Measurements from ENCODE around the gene ABCC3. TPM values are rescaled to one million over a fixed set of nuclear protein-coding genes. Genes with fewer than 3 reads are reported as not detected.

Gene ABCC3
- polyA plus RNA-seq (2012; ENCODE audit: insufficient read depth, insufficient read length, low read depth): 2.9 TPM

DNA sequence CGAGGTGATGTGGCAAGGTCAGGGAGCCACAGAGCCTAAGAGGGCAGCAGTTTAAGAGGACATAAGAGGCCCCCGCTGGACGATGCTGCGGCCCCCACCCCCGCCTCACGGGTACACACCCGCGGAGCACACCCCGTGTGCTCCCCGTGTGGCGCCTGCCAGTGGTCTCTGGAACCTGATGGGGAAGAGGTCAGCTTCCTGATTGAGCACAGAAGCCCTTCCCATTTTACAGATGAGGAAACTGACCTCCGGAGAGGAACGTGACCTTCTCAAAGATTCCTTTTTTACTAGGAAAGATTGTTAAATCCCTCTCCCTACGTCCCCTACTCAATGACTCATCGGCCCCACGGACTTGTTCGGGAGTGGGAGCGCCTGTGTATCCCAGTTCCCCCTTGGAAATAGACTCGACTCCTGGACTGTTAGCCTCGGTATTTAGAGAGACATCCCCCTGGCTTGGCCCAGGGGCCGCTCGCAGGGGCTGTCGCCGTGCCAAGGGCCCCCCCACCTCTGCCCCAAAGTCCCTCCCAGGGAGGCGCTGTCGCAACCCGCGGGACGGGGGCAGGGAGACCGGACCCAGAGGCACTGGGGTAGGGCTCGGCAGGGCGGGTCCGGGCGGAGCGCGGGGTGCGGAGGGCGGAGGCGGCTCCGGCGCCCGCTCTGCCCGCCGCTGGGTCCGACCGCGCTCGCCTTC lies at the start of gene ABCC3:
TSS of gene ABCC3 (plus strand) at position 658 of the 691 bp plus-strand sequence. CDS start 56 bp downstream, outside the sequence.
- H3K36me3 ChIP-seq: no peaks in the 10 kb centered on the region
- peak; percentile 34 for DNase-seq
- H3K4me3 ChIP-seq (ENCODE audit: low read depth, low read length): peak within 1 kb of the TSS; percentile 46
- peaks cover 14% of the 10 kb centered on the region for H3K27me3 ChIP-seq
- TF ChIP-seq, protein P1, sequence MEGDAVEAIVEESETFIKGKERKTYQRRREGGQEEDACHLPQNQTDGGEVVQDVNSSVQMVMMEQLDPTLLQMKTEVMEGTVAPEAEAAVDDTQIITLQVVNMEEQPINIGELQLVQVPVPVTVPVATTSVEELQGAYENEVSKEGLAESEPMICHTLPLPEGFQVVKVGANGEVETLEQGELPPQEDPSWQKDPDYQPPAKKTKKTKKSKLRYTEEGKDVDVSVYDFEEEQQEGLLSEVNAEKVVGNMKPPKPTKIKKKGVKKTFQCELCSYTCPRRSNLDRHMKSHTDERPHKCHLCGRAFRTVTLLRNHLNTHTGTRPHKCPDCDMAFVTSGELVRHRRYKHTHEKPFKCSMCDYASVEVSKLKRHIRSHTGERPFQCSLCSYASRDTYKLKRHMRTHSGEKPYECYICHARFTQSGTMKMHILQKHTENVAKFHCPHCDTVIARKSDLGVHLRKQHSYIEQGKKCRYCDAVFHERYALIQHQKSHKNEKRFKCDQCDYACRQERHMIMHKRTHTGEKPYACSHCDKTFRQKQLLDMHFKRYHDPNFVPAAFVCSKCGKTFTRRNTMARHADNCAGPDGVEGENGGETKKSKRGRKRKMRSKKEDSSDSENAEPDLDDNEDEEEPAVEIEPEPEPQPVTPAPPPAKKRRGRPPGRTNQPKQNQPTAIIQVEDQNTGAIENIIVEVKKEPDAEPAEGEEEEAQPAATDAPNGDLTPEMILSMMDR (IDR thresholded peaks at IDR 0.05; ENCODE audit: low read depth, low read length): no peak
- H3K9me3 ChIP-seq: no peaks in the 10 kb centered on the region
- H3K4me1 ChIP-seq: peaks cover 22% of the 10 kb centered on the region

DNA sequence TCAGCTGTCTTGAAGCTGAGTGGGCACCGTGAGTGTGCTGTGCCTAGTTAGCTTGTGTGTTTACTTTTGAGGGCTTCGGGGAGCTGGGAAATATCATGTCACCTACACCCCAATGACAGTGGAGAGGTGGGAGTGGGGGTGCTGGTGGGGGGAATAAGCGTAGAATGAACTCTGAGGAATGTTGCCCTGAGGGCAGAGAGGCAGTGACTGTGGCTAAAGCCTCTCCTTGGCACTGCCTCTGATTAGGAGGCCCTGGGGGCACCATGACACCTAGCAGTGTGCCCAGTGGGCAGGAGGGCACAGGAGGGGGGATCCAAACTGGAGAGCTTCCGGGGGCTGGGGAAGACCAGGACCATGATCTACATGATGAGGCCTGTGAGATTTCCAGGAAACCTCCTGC lies 49.3 kb upstream of the ABCC3 start:
- no peak for DNase-seq
- no peak overlapping the region for H3K4me3 ChIP-seq (ENCODE audit: low read depth, low read length)
- TF ChIP-seq, protein P1 (IDR thresholded peaks at IDR 0.05; ENCODE audit: low read depth, low read length): no peak
- peaks cover 8% of the 10 kb centered on the region for H3K4me1 ChIP-seq
- H3K36me3 ChIP-seq: no peaks in the 10 kb centered on the region
- H3K9me3 ChIP-seq: no peaks in the 10 kb centered on the region
- no peaks in the 10 kb centered on the region for H3K27me3 ChIP-seq

DNA sequence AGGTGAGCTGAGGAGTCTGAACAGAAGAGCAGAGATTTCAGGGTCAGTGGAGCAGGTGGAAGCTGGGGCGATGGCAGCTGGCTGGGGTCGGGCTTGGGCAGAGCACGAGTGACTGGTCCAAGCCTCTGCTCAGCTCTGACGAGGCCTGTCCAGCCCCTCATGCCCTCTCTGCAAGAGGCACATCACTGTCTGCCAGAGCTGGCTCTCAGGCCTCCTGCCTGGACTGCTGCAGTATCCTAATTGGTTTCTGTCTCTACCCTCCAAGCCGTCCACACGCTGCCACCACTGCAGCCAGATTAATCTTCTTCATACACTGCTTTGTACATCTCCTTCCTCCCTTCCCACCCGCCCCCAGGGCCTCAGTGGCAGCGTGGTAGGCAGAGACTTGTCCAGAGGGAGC lies 48.8 kb upstream of the ABCC3 start:
- Histone ChIP-seq H3K27me3 (no peaks in the 10 kb centered on the region), H3K9me3 (no peaks in the 10 kb centered on the region), H3K4me1 (peaks cover 8% of the 10 kb centered on the region), H3K4me3 (ENCODE audit: low read depth, low read length) (no peak overlapping the region), H3K36me3 (no peaks in the 10 kb centered on the region)
- TF ChIP-seq, protein P1 (IDR thresholded peaks at IDR 0.05; ENCODE audit: low read depth, low read length): no peak
- no peak for DNase-seq

GRCh38 chr17:50586421-50587247 lies 48.0 kb upstream of the ABCC3 start:
- no peak for DNase-seq
- H3K36me3 ChIP-seq: no peaks in the 10 kb centered on the region
- H3K4me3 ChIP-seq (ENCODE audit: low read depth, low read length): no peak overlapping the region
- peaks cover 8% of the 10 kb centered on the region for H3K4me1 ChIP-seq
- no peaks in the 10 kb centered on the region for H3K9me3 ChIP-seq
- TF ChIP-seq, protein P1 (IDR thresholded peaks at IDR 0.05; ENCODE audit: low read depth, low read length): no peak
- H3K27me3 ChIP-seq: no peaks in the 10 kb centered on the region

GRCh38 chr17:50587571-50587970 lies 47.1 kb upstream of the ABCC3 start:
- no peaks in the 10 kb centered on the region for H3K9me3 ChIP-seq
- H3K36me3 ChIP-seq: no peaks in the 10 kb centered on the region
- H3K4me1 ChIP-seq: peaks cover 8% of the 10 kb centered on the region
- TF ChIP-seq, protein P1 (IDR thresholded peaks at IDR 0.05; ENCODE audit: low read depth, low read length): no peak
- no peak for DNase-seq
- no peak overlapping the region for H3K4me3 ChIP-seq (ENCODE audit: low read depth, low read length)
- no peaks in the 10 kb centered on the region for H3K27me3 ChIP-seq
